Lower lobe of right lung (tissue), 2 donors: ENCODE measurements around the gene PDZD7. TPM values are rescaled to one million over a fixed set of nuclear protein-coding genes. Genes with fewer than 3 reads are reported as not detected.

Source experiments
- ATAC-seq, 2 donors: fragments of 200-7000 bp; cut with Tn5 transposase; one replicate each; pipeline ENCODE4 v1.9.1; 2020 to 2022; ENCODE audit warnings: mild to moderate bottlenecking in 2 of 2, moderate library complexity in 2 of 2
- DNase-seq: peaks from one replicate; pipeline ENCODE4 v3.0.0-alpha.2; 2020
- H3K27ac ChIP-seq: fragments of 200-600 bp; one replicate; pipeline ENCODE4 v1.8.0; 2022
- H3K27me3 ChIP-seq: fragments of 200-600 bp; one replicate; pipeline ENCODE4 v1.8.0; 2022; ENCODE audit warnings: low read depth
- H3K36me3 ChIP-seq: fragments of 200-600 bp; one replicate; pipeline ENCODE4 v1.8.0; 2022; ENCODE audit warnings: mild to moderate bottlenecking
- H3K4me1 ChIP-seq: fragments of 200-600 bp; one replicate; pipeline ENCODE4 v1.8.0; 2022
- H3K4me3 ChIP-seq: fragments of 200-600 bp; one replicate; pipeline ENCODE4 v1.8.0; 2022; ENCODE audit warnings: mild to moderate bottlenecking
- H3K9me3 ChIP-seq: fragments of 200-600 bp; one replicate; pipeline ENCODE4 v1.8.0; 2022
- CTCF ChIP-seq: fragments of 200-600 bp; IDR thresholded peaks from one replicate; pipeline ENCODE4 v1.8.0; 2022; ENCODE audit warnings: antibody characterized with exemption, mild to moderate bottlenecking
- intact Hi-C: fragments of 100-400 bp; cut with DNase I; formaldehyde crosslinking; loops from one replicate; pipeline ENCODE4 v1.11.0; 2022
- total RNA-seq: library from RNA; stranded (reverse); fragmentation: NEBNext Ultra II Directional; extraction: Animal tissue kit (Norgen Biotek cat#: 25700); gene quantifications from one replicate; pipeline ENCODE4 v1.2.1, GENCODE V29; 2021
- donor health status: DM: no; HTN: yes; CAD: no; lungs with severe emphysema.

Gene PDZD7
- total RNA-seq, 1 donor from 2014 or later = 1.6 TPM

- no peaks in the 10 kb centered on the region for H3K9me3 ChIP-seq
- H3K36me3 ChIP-seq = peaks cover 22% of the 10 kb centered on the region
- no peak overlapping the region for H3K27ac ChIP-seq
- no peak overlapping the region for H3K4me3 ChIP-seq
- H3K27me3 ChIP-seq = peaks cover under 1% of the 10 kb centered on the region
- H3K4me1 ChIP-seq = peaks cover 33% of the 10 kb centered on the region
- intact Hi-C loops = no loop called here
- ATAC-seq (no peak), DNase-seq (no peak)
- TF ChIP-seq CTCF = no peak
Observed at GRCh38 chr10:101010329-101010728, 20.6 kb downstream of the PDZD7 start.

DNA sequence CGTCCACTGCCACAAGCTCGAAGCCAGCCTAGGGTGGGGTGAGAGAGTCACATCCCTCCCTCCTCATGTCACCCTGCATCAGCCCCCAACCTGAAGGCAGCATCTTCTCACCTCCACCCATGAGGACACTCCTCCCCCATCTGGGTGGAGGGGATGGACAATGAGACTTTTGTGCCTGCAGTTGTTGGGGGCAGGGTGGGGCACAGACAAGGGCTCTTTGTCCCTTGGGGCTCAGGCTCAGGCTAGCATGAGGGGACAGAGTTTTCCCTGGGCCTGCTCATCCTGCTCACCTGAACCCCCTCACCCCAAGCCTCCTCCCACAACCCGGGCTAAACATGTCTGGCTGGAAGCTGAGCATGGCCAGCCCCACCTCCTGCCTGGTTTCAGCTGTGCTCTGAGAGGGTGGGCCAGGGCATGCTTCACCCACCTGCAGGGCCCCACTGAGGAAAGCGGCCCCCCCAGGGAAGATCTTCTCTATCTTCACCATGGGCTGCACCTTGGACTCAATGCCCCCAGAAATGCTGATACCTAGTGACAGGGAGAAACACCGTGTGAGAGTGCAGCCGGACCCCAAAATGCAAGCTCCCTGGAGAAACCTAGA lies 22.0 kb downstream of the PDZD7 start:
- no peak for TF ChIP-seq CTCF
- DNase-seq (no peak), ATAC-seq (no peak)
- peak overlapping the region; percentile 24 for H3K27ac ChIP-seq
- peaks cover 34% of the 10 kb centered on the region for H3K36me3 ChIP-seq
- H3K4me3 ChIP-seq = no peak overlapping the region
- H3K4me1 ChIP-seq = peaks cover 41% of the 10 kb centered on the region
- intact Hi-C loops = no loop called here
- H3K9me3 ChIP-seq = no peaks in the 10 kb centered on the region
- H3K27me3 ChIP-seq = no peaks in the 10 kb centered on the region

DNA sequence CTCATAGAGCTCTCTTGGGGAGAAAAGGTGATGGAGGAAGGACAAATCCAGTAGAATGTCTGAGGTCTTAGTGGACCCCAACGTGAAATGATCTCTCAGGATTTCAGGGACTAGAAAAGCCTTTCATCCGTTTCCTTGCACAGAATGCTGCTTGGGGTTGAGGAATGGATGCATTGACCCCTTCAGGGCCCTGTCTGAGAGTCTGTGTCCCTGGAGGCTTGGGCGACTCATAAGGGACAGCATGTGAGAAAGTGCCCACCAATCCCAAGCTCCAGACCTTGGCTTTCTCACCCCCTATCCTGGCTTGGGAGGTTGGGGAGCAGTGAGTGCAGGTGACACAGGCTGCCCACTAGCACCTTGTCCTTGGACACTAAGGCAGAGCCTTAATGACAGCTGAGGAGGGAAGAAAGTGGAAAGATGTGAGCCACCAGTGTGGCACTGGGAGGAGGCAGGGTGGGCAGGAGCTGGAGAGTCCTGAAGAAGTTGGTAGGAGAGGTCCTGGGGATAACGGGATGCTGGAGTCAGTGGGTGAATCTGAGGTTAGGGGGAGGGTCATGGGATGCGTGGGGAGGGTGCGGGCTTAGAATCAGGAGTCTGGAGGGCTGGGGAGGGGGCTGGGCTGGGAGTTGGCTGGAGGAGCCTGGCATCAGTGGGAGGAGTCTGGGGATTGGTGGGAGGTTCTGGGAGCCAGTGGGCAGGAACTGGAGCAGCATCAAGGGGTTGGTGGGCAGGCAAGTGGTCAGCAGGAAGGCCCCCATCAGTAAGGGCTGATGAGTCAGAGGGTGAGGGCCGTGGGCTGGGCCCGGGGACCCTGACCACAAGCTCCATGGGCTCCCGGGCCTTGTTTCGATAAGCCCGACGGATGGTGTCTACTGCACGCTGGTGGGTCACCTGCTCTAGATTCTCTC lies 22.8 kb downstream of the PDZD7 start:
- Histone ChIP-seq H3K4me1 (peaks cover 43% of the 10 kb centered on the region), H3K27ac (no peak overlapping the region), H3K4me3 (no peak overlapping the region), H3K36me3 (peaks cover 41% of the 10 kb centered on the region), H3K9me3 (no peaks in the 10 kb centered on the region), H3K27me3 (no peaks in the 10 kb centered on the region)
- intact Hi-C loops = no loop called here
- DNase-seq (no peak), ATAC-seq (no peak)
- TF ChIP-seq CTCF = no peak

DNA sequence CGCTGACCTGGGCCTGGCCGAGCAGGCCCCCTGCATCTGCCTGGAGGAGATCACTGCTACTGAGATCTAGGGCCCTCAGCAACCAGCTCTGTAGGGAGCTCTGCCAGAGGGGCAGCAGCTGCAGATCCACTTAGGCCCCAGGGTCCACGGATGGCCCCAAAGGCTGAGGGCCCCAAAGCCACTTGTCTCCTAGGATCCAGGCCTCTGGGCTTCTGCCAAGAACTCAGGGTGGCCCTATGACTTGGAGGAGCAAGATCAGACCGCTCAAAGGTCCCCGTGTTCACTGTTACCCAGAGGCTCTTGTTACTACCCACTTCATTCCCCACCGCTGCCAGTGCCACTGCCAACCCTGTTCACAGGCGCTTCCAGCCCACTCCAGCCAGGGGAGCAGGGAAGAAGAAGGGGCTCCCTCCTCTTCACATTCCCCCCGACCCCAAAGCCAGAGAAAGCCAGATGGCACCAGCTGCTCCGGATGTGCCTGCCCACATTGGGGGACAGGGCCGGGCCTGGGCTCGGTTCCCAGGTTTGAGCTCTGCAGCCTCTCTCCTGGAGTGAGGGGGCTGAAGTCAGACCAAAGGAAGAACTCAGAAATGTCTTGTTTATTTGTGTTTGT lies 23.7 kb downstream of the PDZD7 start:
- peak overlapping the region; percentile 46 for H3K27ac ChIP-seq

More for the DNA sequence above, 23.7 kb downstream of the PDZD7 start:
- peaks cover 43% of the 10 kb centered on the region for H3K4me1 ChIP-seq
- intact Hi-C loops = no loop called here
- ATAC-seq = no peak
- peaks cover 51% of the 10 kb centered on the region for H3K36me3 ChIP-seq
- H3K4me3 ChIP-seq = no peak overlapping the region
- H3K27me3 ChIP-seq = no peaks in the 10 kb centered on the region
- TF ChIP-seq CTCF = no peak
- no peak for DNase-seq
- H3K9me3 ChIP-seq = no peaks in the 10 kb centered on the region
